Activated gamma-delta T cell treated with anti-CD3 and anti-CD28 coated beads, Interleukin-2, amount 50 U/mL, for 16 hours (primary cell): ENCODE results near the gene APBB2.

ENCODE experiments used
- DNase-seq: peaks from one replicate; pipeline ENCODE4 v3.0.0-alpha.2; 2020; ENCODE audit warnings: low read depth

Gene APBB2

DNA sequence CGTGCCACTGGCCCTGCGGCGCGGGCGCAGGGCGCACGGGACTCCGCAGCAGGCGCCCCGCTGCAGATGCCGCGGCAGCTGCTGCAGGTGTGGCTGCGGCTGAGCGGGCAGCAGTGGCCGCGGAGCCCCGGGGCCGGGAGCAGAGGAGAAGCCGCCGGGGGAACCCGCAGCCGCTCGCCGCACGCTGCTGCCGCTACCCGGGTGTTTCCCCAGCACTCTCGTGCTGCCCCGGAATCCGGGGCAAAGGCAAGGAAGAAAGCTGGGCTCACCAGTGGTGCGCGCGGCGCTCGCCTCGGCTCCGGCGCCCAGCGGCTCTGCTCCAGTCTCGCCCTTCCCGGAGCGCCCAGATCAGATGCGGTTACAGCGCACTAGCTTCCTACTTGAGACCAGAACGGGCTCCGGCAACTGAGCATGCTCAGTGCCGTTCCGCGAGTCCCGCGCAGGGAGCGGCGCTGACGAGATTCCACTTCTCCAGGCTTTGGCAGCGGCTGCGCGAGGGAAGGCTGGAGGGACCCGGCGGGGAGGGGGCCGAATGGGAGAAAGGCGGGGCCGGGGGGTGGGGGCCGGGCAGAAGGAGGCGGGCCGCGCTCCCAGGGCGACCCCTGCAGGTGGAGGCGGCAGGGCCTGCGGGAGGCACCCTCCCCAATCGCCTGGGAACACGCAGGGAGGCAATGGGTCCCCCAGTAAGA is at the start of gene APBB2:
Gene APBB2 (minus strand): TSS at position 407 of the 689 bp plus-strand sequence. CDS start 181,288 bp downstream, outside the sequence.
- no peak for DNase-seq

DNA sequence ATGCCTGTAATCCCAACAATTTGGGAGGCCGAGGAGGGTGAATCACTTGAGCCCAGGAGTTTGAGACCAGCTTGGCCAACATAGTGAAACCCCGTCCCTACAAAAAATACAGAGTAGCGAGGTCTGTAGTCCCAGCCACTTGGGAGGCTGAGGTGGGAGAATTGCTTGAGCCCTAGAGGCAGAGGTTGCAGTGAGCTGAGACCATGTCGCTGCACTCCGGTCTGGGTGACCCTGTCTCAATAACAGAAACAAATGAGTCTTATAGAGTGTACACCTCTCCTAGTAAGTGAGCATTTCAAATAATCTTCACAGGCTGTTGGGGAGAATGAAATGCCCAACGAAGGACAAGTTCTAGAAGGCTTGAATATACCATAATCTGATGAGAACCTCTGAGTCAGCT is 47.9 kb upstream of the APBB2 start:
- DNase-seq = no peak

DNA sequence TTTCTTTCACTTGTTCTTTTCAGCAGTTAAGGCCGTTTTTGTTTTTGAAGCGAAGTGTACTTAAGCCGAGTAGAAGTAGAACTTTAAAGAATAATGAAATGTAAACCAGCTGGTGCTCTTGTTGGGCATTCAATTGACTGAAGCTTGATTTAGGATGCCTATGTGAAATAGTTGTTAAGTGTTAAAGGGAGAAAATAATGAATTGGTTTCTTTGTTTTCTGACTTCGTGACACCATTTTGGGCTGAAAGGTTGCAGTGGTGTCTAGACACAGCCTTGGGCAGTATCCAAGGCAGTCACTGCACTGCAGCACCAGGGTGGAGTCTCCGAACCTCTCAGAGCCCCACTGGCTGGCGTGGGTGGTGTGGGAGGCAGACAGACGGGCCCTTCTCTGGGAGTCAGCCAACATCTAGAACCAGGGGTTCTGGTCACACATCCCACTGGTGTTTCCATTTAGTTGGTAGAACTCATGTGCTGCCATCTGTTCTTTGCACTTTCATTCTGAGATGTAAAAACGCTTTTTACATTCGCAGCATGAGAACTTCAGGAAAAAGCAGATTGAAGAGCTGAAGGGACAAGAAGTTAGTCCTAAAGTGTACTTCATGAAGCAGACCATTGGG is 45.9 kb upstream of the APBB2 start:
- no peak for DNase-seq

DNA sequence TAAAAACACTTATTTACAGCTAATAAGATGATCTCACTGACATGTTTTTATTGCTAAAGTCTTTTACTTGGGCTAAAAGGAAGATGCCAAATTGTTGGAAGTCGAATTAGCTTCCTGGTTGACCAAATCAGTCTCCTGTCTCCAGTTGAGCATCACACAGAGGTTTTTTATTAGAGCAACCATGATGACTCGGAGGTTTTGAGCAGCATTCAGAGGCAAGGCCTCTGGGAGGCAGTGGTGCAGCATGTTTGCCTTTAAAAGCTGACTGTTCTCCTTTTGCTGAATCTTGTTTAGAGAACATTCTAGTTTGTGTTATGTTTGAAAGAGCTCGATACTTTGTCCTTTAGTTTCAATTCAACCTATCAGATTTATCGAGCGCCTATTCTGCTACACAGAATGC is 44.4 kb upstream of the APBB2 start:
- DNase-seq = no peak

DNA sequence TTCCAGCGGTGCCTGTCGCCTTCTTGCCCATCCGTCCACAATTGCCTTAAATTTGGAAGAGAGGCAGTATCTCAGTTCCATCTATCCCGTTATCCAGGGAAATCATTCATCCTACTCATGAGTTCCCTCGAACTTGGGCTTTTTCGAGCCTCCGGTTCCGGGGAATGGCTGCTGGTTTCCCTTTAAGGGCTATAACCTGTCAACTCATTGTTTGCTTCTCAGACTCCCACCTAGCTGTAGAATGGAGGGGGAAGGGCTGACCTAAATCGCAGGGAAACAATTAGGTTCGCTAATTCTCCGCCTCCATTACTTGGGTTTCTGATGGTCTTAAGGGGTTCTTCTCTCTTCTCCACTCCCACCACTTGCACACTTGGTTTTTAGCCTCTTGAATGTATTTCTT is 43.6 kb upstream of the APBB2 start:
- no peak for DNase-seq

DNA sequence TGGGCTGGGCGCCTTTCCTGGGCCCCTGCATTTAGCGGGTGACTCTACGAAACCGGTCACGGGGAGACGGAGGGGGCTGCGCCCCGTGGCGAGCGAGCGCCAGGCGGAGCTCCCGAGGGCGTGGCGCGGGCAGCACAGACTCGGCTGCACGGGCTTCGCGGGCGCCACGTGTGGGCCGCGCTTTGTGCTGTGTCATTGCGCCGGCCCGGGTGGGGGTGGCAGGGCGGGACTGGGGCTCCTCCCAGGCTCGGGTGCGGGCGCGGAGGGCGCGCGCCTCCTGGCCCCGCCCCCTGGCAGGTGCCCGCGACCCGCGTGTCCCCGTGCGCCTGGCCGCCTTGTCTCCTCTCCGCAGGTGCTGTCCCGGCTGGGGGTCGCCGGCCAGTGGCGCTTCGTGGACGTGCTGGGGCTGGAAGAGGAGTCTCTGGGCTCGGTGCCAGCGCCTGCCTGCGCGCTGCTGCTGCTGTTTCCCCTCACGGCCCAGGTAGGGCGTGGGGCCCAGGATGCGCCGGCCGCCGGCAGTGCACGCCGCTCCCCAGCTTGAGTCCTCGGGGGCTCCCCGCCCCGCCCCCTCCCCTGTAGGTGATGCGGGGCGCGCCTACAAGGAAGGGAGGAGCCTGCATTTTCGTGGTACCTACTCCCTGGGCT is 43.0 kb upstream of the APBB2 start:
- DNase-seq = no peak

DNA sequence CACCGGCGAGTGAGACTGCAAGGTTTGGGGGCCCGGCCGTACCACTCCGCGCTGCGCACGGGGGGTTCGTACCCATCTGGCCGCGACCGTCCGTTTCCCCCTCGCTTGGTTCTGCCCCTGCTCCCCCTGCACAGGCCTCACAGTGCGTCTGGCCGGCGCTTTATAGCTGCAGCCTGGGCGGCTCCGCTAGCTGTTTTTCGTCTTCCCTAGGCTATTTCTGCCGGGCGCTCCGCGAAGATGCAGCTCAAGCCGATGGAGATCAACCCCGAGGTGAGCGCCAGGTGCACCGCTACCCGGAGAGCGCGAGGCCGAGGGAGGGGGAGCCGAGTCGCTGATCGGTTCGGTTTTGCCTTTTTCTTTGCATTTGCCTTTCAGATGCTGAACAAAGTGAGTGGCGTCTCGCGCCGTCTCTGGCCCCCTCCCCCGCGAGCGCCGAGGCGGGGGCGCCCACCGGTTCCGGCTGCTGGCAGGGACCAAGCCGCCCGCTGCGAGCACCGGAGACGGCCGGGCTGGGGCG is 42.5 kb upstream of the APBB2 start, which contains the start of gene UCHL1:
Gene UCHL1 (plus strand): TSS at position 189 of the 517 bp plus-strand sequence. CDS start 49 bp downstream, at position 238.
- DNase-seq = no peak

DNA sequence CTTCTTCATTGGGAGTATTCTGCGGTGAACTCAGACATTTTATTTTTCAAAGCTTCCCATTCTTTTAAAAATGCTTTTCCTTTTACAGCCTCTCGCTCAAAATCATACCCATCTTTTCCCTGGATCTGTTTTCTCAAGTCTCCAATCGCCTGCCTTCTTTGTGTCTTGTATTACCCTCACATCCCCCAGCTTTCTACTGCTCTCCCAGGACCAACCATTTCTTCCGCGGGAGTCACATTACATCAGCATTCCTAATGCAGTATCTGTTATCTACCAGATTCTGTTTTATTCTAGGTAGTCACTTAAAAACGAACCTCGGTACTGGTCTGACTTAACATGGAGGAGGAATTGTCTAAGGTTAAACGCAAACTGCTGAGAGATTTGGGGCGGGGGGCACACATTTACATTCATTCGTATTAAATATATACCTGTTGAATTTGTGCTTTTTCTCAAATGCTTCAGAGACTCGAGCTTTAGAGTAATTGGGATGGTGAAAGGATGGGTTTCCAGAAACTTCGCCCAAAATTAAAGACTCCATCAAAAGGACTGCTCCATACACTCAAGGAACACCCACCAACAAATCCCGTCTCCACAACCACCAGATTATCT is 41.9 kb upstream of the APBB2 start:
- no peak for DNase-seq

DNA sequence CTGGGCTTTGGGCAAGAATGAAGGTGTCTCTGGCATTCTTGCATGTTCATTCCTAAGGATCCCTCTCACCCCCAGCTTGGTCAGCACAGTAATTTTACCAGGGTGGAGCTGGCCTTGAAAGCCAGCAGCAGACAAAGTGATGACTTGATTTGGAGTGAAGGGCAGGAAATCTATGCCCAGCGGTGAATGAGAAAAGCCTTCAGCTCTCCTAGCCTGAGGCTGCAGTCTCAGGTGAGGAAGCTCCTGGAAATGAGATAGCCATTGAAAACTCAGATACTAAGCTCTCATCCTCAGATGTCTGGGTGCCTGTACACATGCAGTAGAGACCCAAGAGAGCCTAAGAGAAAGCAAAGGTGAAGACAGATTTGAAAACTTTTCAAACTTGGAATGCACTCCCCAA is 31.6 kb upstream of the APBB2 start:
- no peak for DNase-seq

DNA sequence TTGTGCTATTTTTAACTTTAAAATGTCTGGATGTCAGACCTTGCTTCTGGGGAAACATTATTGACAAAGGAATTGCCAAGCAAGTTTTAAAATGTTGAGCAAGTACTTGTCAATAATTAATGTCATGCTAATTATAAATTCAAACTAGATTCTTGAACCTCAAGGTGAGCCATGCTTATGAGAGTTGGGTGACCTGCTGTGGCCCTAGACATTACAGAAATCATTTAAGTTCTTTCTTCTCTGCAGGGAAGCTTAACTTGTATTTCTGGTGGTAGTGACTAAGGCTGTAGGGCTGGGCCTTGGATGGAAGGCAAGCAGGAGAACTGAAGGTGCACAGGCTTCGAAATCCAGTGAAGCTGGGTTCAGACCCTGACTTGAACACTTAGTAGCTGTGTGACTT is 27.6 kb upstream of the APBB2 start:
- DNase-seq = no peak

DNA sequence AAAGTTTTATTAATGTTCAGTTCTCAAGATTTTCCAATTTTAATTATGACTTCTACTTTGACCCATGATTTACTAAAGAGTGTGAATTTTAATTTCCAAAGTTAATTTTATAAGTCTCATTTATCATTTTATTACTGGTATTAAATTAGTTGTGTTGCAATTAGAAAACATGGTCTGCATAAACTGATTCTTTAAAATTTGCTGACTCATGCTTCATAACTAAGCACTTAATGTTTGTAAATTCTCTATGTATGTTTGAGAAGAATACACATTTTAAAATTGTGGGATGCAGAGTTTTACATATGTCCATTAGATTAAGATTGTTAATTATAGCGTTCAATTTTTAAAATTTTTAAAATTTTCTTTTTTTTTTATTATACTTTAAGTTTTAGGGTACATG is 22.2 kb upstream of the APBB2 start:
- no peak for DNase-seq

DNA sequence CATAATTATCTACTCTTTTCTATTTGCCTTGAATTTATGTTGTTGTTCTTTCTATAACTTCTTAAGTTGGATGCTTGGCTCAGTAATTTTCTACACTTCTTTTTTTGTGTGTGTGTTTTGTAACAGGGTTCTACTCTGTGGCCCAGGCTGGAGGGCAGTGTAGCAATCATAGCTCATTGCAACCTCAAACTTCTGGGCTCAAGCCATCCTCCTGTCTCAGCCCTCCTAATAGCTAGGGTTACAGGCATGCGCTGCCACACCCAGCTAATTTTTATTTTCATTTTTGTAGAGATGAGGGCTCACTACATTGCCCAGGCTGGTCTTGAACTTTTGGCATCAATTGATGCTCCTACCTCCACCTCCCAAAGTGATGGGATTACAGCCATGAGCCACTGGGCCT is 21.7 kb upstream of the APBB2 start:
- no peak for DNase-seq

DNA sequence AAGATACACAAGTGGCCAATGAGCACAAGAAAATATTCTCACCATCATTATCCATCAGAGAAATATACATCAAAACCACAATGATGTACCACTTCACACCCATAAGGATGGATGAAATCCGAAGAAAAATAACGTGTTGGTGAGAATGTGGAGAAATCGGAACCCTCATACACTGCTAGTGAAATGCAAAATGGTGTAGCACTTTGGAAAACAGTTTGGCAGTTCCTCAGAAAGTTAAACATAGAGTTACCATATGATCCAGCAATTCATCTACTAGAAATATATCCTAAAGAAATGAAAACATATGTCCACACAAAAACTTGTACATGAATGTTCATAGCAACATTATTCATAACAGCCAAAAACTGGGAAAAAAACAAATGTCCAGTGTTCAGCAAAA is 18.5 kb upstream of the APBB2 start:
- DNase-seq = no peak

DNA sequence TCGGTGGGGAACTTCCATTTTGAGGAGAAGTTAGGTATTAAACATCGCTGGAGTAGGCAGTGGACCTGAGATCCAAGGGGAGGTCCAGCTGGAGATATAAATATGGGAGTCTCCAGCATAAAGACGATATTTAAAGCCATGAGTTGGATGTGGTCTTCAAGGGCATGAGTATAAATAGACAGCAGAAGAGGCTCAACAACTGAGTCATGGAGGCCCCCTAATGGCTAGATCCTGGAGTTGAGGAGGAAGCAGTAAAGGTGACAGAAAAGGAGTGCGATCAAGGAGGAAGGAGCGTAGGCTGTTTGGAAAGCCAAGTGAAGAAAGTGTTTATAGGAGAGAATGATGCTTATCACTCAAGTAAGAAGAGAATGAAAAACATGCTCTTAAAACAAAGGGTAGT is 18.1 kb upstream of the APBB2 start:
- DNase-seq = no peak

DNA sequence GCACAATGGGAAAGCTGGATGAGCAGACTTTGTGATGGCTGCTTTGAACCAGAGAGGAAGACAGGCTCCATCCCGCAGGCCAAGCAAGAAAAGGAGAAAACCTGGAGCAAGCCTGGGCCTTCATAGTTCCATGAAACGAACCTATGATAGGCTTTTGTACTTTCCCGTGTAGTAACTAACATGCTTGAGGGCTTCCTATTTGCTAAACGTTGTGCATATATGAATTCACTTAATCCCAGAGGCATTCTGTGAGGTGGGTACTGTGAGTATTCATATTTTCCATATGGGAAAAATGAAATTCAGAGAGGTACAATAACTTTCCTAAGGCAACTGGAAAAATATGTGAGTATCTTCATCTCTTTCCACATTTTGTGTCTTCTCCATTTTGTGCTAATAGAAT is 13.6 kb upstream of the APBB2 start:
- no peak for DNase-seq

DNA sequence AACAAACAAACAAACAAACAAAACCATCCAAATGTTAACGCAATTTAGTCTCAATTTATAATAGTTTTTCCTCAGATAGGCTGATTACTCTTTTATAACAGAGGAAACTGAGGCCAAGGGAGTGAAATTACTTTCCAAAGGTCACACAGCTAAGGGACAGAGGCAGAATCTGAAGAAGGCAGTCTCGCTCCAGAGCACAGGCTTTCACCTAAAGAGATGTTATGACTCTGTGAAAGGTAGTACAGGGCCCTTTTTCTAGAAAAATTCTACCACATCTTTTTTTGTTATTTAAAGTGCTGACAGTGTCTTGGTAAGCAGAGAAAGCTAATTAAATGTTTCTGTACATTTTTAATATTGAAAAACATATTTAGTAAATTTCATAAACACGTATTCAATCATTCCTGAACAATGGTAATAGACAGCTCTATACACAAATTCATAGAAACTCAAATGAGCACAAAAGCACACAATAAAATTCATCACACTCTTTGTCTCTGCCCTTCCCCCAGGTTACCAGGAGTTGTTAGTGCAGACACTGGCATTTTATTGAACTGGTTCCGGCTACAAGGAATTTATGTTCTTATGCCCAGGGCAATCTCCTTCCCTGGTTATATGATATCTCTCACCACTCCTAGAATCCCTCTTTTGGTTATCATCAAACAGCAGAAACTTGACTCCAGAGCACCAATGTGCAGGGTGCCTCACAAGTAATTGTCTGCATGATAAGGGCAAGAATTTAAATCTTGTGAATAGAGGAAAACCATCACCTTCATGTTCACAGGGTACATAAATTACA is 7.7 kb upstream of the APBB2 start:
- DNase-seq = no peak

DNA sequence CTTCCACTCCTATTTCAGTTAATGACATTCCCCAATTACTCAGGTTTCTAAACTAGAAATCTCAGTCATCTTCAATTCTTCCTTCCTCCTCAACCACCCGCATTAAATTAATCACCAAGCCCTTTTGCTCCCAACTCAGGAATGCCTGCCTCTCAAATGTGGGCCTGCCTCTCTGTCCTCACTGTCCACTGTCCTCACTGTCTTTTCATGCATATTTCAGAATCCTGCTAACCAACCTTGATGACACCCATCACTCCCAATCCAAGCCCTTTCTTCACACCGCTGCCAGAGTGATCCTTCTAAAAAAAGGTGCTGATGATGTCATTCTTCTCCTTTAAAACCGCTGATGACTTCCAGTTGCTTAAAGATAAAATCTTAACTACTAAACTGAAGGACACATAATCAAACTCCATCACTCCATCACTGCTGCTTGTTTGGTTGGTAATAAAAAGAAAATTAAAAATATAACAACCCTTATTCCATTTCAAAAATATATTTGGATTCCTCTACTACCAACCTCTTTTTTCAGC is 5.1 kb upstream of the APBB2 start:
- no peak for DNase-seq

DNA sequence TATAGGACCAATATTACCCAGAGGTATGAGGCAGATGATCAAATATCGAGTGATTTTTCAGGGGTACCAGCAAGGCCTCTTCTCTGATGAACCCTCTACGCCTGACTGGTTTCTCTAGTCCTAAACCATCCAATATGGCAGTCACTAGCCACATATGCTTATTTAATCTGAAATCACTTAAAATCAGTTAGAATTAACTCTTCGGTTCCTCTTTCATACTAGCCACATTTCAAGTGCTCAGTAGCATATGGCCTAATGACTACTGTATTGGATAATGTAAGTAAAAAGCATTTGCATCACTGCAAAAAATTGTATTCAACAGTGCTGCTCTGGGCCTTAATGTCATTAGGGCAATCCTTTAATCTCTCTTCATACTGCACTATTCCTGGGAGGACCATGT is 4.4 kb upstream of the APBB2 start:
- DNase-seq = no peak

DNA sequence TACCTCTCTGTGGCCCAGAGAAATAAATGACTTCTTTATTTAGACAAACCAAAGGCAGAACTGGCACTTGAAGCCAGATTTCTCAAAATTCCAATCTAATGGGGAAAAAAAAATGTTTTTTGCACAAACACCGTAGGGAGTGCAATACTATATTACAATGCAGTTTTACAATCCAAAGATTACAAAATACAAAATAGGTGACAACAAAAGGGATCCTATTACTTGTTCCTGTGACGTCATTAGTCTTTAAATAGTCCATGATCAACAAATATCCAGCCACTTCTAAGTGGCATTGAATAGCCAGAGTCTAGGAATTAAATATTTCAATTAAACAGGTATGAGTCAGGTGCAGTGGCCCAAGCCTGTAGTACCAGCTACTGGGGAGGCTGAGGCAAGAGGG is 3.0 kb upstream of the APBB2 start:
- no peak for DNase-seq

DNA sequence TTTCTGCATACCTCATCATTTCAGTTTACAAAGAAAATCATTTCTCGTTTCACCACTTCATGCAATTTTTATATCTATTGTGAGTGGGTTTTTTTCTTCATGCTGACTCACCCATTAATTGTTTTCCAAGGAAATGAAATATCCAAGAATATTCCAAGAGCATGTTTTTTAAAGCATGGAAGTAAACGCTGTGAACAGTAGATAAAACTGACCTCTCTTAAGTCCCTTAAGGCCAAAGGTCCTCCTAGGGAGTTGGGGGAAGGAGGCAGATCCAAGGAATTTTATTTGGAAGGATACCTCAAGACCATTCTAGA is 2.6 kb upstream of the APBB2 start:
- DNase-seq = no peak

DNA sequence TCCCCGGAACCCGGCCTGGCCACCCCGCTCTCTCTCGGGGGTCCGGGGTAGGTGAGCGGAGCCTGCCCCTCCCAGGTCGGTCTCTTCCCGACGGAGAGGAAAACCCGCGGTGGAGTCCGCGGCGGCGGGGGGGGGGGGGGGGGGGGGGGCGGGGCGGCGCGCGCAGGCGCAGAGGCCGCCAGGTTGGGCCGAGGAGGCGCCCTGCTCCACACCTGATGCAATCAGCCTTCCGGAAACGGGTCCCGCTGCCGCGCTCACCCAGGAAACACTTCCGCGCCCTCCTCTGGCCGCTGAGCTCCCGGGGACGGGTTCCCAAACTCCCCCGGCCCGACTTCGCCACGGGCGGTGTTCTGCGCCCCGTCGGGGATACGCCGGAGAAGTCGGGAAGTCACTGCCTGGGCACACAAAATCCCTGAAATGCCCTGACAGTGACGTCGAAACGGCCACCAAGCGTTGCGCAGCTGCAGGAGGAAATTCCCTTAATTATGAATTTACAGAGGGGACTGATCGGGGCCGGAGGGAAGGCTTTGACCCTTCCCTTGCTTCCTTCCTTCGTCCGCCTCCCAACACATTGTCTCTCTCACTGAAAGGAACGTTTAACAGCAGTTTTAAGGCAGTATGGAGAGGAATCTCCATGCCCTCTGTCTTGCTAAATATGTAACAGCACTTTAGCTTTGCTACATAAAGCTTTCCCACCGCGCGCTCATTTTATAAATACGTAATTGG is 2.1 kb upstream of the APBB2 start:
- DNase-seq = no peak
